ENCODE data around the gene THAP7.

DNA sequence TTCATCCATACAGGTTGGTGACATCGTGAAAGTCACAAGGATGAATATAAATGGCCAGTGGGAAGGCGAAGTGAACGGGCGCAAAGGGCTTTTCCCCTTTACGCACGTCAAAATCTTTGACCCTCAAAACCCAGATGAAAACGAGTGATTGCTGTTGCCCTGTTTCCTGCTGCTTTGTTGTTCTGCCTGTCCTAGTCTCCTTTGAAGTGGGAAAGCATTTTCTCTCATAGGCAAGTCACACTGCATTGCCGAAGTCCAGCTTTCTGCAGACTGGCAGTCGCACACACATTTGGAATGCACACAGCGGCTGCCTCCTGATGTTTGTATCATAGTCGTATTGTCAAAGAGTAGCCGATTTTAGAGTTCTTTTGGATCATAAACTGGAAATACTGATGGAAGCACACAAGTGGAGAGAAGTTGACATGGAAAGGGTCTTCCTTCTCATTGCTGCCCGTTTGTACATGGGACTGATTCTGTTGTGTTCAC is 52.2 kb downstream of the THAP7 start:
- no peak for TF ChIP-seq POLR2A (IDR thresholded peaks at IDR 0.05; ENCODE audit: low read depth)
- TF ChIP-seq, protein P1, sequence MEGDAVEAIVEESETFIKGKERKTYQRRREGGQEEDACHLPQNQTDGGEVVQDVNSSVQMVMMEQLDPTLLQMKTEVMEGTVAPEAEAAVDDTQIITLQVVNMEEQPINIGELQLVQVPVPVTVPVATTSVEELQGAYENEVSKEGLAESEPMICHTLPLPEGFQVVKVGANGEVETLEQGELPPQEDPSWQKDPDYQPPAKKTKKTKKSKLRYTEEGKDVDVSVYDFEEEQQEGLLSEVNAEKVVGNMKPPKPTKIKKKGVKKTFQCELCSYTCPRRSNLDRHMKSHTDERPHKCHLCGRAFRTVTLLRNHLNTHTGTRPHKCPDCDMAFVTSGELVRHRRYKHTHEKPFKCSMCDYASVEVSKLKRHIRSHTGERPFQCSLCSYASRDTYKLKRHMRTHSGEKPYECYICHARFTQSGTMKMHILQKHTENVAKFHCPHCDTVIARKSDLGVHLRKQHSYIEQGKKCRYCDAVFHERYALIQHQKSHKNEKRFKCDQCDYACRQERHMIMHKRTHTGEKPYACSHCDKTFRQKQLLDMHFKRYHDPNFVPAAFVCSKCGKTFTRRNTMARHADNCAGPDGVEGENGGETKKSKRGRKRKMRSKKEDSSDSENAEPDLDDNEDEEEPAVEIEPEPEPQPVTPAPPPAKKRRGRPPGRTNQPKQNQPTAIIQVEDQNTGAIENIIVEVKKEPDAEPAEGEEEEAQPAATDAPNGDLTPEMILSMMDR (IDR thresholded peaks at IDR 0.05) = no peak

Data from esophagus muscularis mucosa (tissue), 3 donors.